ENCODE results near the gene ARHGEF16. TPM values are rescaled to one million over a fixed set of nuclear protein-coding genes. Genes with fewer than 3 reads are reported as not detected.

Gene ARHGEF16
- total RNA-seq, 1 donor from 2014 or later, result not detected

- Histone ChIP-seq H3K4me1 (no peaks in the 10 kb centered on the region), H3K27me3 (no peaks in the 10 kb centered on the region)
Measured at GRCh38 chr1:3469849-3470649, 15.6 kb downstream of the ARHGEF16 start.

GRCh38 chr1:3470650-3471355 is 16.3 kb downstream of the ARHGEF16 start:
- no peak for TF ChIP-seq CTCF (IDR thresholded peaks at IDR 0.05)
- Histone ChIP-seq H3K4me1 (no peaks in the 10 kb centered on the region), H3K9me3 (no peaks in the 10 kb centered on the region), H3K27me3 (no peaks in the 10 kb centered on the region), H3K27ac (no peak overlapping the region), H3K4me3 (no peak overlapping the region), H3K36me3 (no peaks in the 10 kb centered on the region)
- DNase-seq (ENCODE audit: low spot score in 2 of 2), result no peak
- intact Hi-C loops (cut with DNase I), result no loop called here

More at GRCh38 chr1:3469849-3470649, 15.6 kb downstream of the ARHGEF16 start:
- Histone ChIP-seq H3K4me3 (no peak overlapping the region), H3K36me3 (no peaks in the 10 kb centered on the region), H3K27ac (no peak overlapping the region), H3K9me3 (no peaks in the 10 kb centered on the region)
- no peak for TF ChIP-seq CTCF (IDR thresholded peaks at IDR 0.05)
- intact Hi-C loops (cut with DNase I), result no loop called here
- DNase-seq (ENCODE audit: low spot score in 2 of 2), result no peak

- DNase-seq (ENCODE audit: low spot score in 2 of 2), result no peak
- no peak overlapping the region for H3K4me3 ChIP-seq
- H3K4me1 ChIP-seq, result no peaks in the 10 kb centered on the region
- no peak overlapping the region for H3K27ac ChIP-seq
- intact Hi-C loops (cut with DNase I), result no loop called here
- H3K36me3 ChIP-seq, result no peaks in the 10 kb centered on the region
- peak in 1 of 3 experiments; percentile 17 for TF ChIP-seq CTCF (IDR thresholded peaks at IDR 0.05)
- H3K9me3 ChIP-seq, result no peaks in the 10 kb centered on the region
- H3K27me3 ChIP-seq, result peaks cover 5% of the 10 kb centered on the region
Measured at GRCh38 chr1:3471356-3472087, 17.1 kb downstream of the ARHGEF16 start.

- H3K27ac ChIP-seq, result no peak overlapping the region
- TF ChIP-seq CTCF (IDR thresholded peaks at IDR 0.05), result no peak
- H3K4me1 ChIP-seq, result no peaks in the 10 kb centered on the region
- DNase-seq (ENCODE audit: low spot score in 2 of 2), result no peak
- intact Hi-C loops (cut with DNase I), result no loop called here
- no peaks in the 10 kb centered on the region for H3K36me3 ChIP-seq
- H3K27me3 ChIP-seq, result peaks cover 9% of the 10 kb centered on the region
- H3K9me3 ChIP-seq, result no peaks in the 10 kb centered on the region
- no peak overlapping the region for H3K4me3 ChIP-seq
Measured at GRCh38 chr1:3472088-3472850, 17.8 kb downstream of the ARHGEF16 start.

- Histone ChIP-seq H3K4me3 (no peak overlapping the region), H3K27me3 (peaks cover 9% of the 10 kb centered on the region), H3K27ac (no peak overlapping the region), H3K9me3 (no peaks in the 10 kb centered on the region), H3K4me1 (no peaks in the 10 kb centered on the region), H3K36me3 (no peaks in the 10 kb centered on the region)
- DNase-seq (ENCODE audit: low spot score in 2 of 2), result no peak
- intact Hi-C loops (cut with DNase I), result no loop called here
- no peak for TF ChIP-seq CTCF (IDR thresholded peaks at IDR 0.05)
Measured at GRCh38 chr1:3472906-3473305, 18.4 kb downstream of the ARHGEF16 start.
